Nucleus accumbens (tissue), 56 donors: Measurements from ENCODE around the gene DNAH3.
"Not testable (repeated sequence)": the region's sequence is repeated elsewhere in the genome, so short reads cannot be mapped to it uniquely, and the experiment has no call there.

Experiments
- DNase-seq, 56 donors: peaks; one replicate each; lab custom pipeline; 2025; lab: John Stamatoyannopoulos, UW

The DNAH3 gene

GRCh38 chr16:21170116-21170515, 19.5 kb upstream of the DNAH3 start:
- not testable (repeated sequence) for DNase-seq

GRCh38 chr16:21169249-21169981, 18.8 kb upstream of the DNAH3 start:
- no peak for DNase-seq

GRCh38 chr16:21167929-21168602, 17.4 kb upstream of the DNAH3 start:
- DNase-seq: no peak

- no peak for DNase-seq
Observed at GRCh38 chr16:21167360-21167759, 16.7 kb upstream of the DNAH3 start.

- no peak for DNase-seq
Observed at GRCh38 chr16:21166561-21166961, 15.9 kb upstream of the DNAH3 start.

- DNase-seq: peak in 18 of 56 donors; percentile 1 to 68 (median 24)
Observed at GRCh38 chr16:21164521-21165168, 14.0 kb upstream of the DNAH3 start.

- DNase-seq: no peak
Observed at GRCh38 chr16:21163576-21163975, 12.9 kb upstream of the DNAH3 start.

- DNase-seq: no peak
Observed at GRCh38 chr16:21162661-21163151, 12.1 kb upstream of the DNAH3 start.

GRCh38 chr16:21161211-21161610, 10.6 kb upstream of the DNAH3 start:
- DNase-seq: no peak

GRCh38 chr16:21160276-21160675, 9.6 kb upstream of the DNAH3 start:
- DNase-seq: no peak

GRCh38 chr16:21159281-21159951, 8.8 kb upstream of the DNAH3 start:
- DNase-seq: peak in 19 of 56 donors; percentile 1 to 37 (median 17)

GRCh38 chr16:21158208-21159110, 7.8 kb upstream of the DNAH3 start, which contains the start of gene LDAF1:
LDAF1 (plus strand) TSS chr16:21158674; CDS start chr16:21161183, 2,509 bp downstream.
- peak in 46 of 56 donors; percentile 1 to 72 (median 30) for DNase-seq

- no peak for DNase-seq
Observed at GRCh38 chr16:21157632-21158031, 7.0 kb upstream of the DNAH3 start.

- DNase-seq: peak in 35 of 56 donors; percentile 1 to 51 (median 10)
Observed at GRCh38 chr16:21156767-21157467, 6.3 kb upstream of the DNAH3 start.

- DNase-seq: not testable (repeated sequence)
Observed at GRCh38 chr16:21156011-21156410, 5.4 kb upstream of the DNAH3 start.

- not testable (repeated sequence) for DNase-seq
Observed at GRCh38 chr16:21153124-21153729, 2.6 kb upstream of the DNAH3 start.

GRCh38 chr16:21152160-21153030, 1.7 kb upstream of the DNAH3 start:
- not testable (repeated sequence) for DNase-seq
